A673 (cell line): ENCODE data around the gene CAPN13. TPM values are rescaled to one million over a fixed set of nuclear protein-coding genes. Genes with fewer than 3 reads are reported as not detected.

Experiments used
- BruUV-seq: library from RNA; stranded (reverse); fragments of 400-500 nt; replicated peaks from 2 replicates; lab custom pipeline; 2021; lab: Mats Ljungman, UMichigan
- CTCF ChIA-PET: fragments of 300-600 bp; sonication (Branson Sonifier 250); formaldehyde crosslinking; loops from one replicate; lab custom pipeline; 2022; ENCODE audit warnings: antibody characterized with exemption; lab: Charles Lee
- POLR2A ChIA-PET: fragments of 300-600 bp; sonication (Branson Sonifier 250); formaldehyde crosslinking; loops from one replicate; lab custom pipeline; 2022; ENCODE audit warnings: antibody characterized with exemption; ENCODE audit not compliant: low non-redundant PET; lab: Charles Lee
- DNase-seq: peaks from one replicate; pipeline ENCODE4 v3.0.0-alpha.2; 2015; ENCODE audit warnings: low spot score
- H3K27ac ChIP-seq: fragments of 200-600 bp; sonication (generic); 2 replicates; pipeline ENCODE4 v1.5.1; 2016; ENCODE audit warnings: mixed run types, low read depth, mild to moderate bottlenecking, mixed read lengths, antibody characterized with exemption, low read length; ENCODE audit not compliant: poor library complexity, severe bottlenecking
- H3K27me3 ChIP-seq: fragments of 200-600 bp; sonication (generic); replicated peaks from 2 replicates; pipeline ENCODE4 v1.6.1; 2017; ENCODE audit warnings: mixed run types, low read depth, mild to moderate bottlenecking, mixed read lengths, antibody characterized with exemption, low read length; ENCODE audit not compliant: insufficient read depth, poor library complexity
- H3K36me3 ChIP-seq: fragments of 200-600 bp; sonication (generic); 2 replicates; pipeline ENCODE4 v1.6.1; 2016; ENCODE audit warnings: mixed run types, mild to moderate bottlenecking, mixed read lengths, antibody characterized with exemption, low read length; ENCODE audit not compliant: insufficient read depth, poor library complexity, severe bottlenecking
- H3K4me1 ChIP-seq: fragments of 200-600 bp; sonication (generic); 2 replicates; pipeline ENCODE4 v1.6.1; 2017; ENCODE audit warnings: mixed run types, mild to moderate bottlenecking, mixed read lengths, antibody characterized with exemption, low read length; ENCODE audit not compliant: insufficient read depth, poor library complexity, severe bottlenecking
- H3K4me3 ChIP-seq: fragments of 200-600 bp; sonication (generic); 2 replicates; pipeline ENCODE4 v1.5.1; 2016; ENCODE audit warnings: low read depth, mixed run types, mild to moderate bottlenecking, mixed read lengths, low read length; ENCODE audit not compliant: poor library complexity, severe bottlenecking
- H3K9me3 ChIP-seq: fragments of 200-600 bp; sonication (generic); 2 replicates; pipeline ENCODE4 v1.6.1; 2016; ENCODE audit warnings: mixed run types, low read depth, mild to moderate bottlenecking, mixed read lengths, antibody characterized with exemption, low read length; ENCODE audit not compliant: poor library complexity, severe bottlenecking
- CTCF ChIP-seq: fragments of 300-800, 200-600 bp; sonication (generic); conservative IDR thresholded peaks from 2 replicates; pipeline ENCODE4 v1.5.1; 2017; ENCODE audit warnings: low read depth, mild to moderate bottlenecking, antibody characterized with exemption, low read length, moderate library complexity, mixed read lengths
- EZH2 ChIP-seq: fragments of 200-600 bp; sonication (generic); IDR thresholded peaks from 2 replicates; pipeline ENCODE4 v1.6.1; 2017; ENCODE audit warnings: borderline replicate concordance, low read depth, mild to moderate bottlenecking, mixed read lengths, antibody characterized with exemption, low read length; ENCODE audit not compliant: poor library complexity, severe bottlenecking
- intact Hi-C: fragments of 100-400 bp; cut with micrococcal nuclease; formaldehyde crosslinking; loops from one replicate; pipeline ENCODE4 v1.10.0; 2022; ENCODE audit not compliant: unreplicated experiment
- total RNA-seq: library from RNA; stranded (reverse); gene quantifications from 2 replicates; pipeline ENCODE4 v1.2.3, GENCODE V29; 2021

The CAPN13 gene
- total RNA-seq, 1 experiment from 2014 or later, result not detected

GRCh38 chr2:30736461-30737325 is 70.6 kb downstream of the CAPN13 start:
- no TSS peak for BruUV-seq
- ChIA-PET CTCF (interaction anchor here (0.6 kb wide), 1 partner anchor 262 kb away, joined by 7 read pairs; no protein-coding TSS in a partner anchor), POLR2A (no interaction called here)
- Histone ChIP-seq H3K36me3 (no peaks in the 10 kb centered on the region), H3K4me3 (no peak overlapping the region), H3K27ac (no peak overlapping the region), H3K9me3 (no peaks in the 10 kb centered on the region), H3K4me1 (no peaks in the 10 kb centered on the region), H3K27me3 (no peaks in the 10 kb centered on the region)
- no peak for TF ChIP-seq EZH2
- TF ChIP-seq CTCF, result no peak
- DNase-seq, result no peak
- intact Hi-C loops, result no loop called here

DNA sequence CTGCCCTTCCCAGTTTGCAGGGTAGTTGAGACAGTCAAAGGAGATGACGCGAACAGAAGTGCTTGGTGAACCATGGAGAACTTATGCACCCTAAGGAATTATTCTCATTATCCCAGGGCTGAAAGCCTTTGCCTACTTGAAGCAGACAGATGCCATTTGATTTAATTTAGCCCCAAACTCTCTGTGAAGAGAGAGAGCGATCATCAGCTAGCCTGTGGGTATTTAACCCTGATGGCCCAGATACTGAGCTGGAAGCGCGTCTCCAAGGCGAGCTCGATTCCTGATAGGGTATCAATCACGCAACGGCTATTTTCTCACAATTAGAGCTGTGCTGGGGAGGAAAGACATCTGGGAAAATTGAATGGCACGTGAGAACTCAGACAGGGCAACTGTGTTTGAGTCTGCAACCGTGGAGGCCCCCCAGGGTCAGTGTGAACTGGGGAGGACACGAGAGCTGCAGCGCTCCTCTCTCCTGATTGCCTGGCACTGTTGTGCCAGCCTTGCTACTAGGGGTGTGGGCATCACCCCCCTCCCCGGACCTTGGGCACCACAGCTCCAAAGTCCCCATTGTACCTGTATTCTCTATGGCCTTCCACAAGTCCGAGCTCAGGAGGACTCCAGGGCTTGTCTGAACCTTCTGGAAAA is 73.2 kb downstream of the CAPN13 start:
- TF ChIP-seq CTCF, result no peak
- no peak for TF ChIP-seq EZH2
- Histone ChIP-seq H3K27ac (no peak overlapping the region), H3K27me3 (no peaks in the 10 kb centered on the region), H3K9me3 (no peaks in the 10 kb centered on the region), H3K36me3 (no peaks in the 10 kb centered on the region), H3K4me1 (no peaks in the 10 kb centered on the region), H3K4me3 (no peak overlapping the region)
- CTCF ChIA-PET, result no interaction called here
- POLR2A ChIA-PET, result no interaction called here
- no peak for DNase-seq
- BruUV-seq, result no TSS peak
- intact Hi-C loops, result no loop called here

- CTCF ChIA-PET, result no interaction called here
- no peaks in the 10 kb centered on the region for H3K27me3 ChIP-seq
- BruUV-seq, result no TSS peak
- no peaks in the 10 kb centered on the region for H3K4me1 ChIP-seq
- POLR2A ChIA-PET, result no interaction called here
- no peak overlapping the region for H3K27ac ChIP-seq
- intact Hi-C loops, result no loop called here
- TF ChIP-seq CTCF (no peak), EZH2 (no peak)
- no peaks in the 10 kb centered on the region for H3K36me3 ChIP-seq
- no peak for DNase-seq
- H3K4me3 ChIP-seq, result no peak overlapping the region
- H3K9me3 ChIP-seq, result no peaks in the 10 kb centered on the region
Measured at GRCh38 chr2:30732876-30733275, 74.4 kb downstream of the CAPN13 start.
